Fibroblast of the aortic adventitia (primary cell): Measurements from ENCODE around the gene MKS1. TPM values are rescaled to one million over a fixed set of nuclear protein-coding genes. Genes with fewer than 3 reads are reported as not detected.

Experiments
- DNase-seq: peaks from one replicate; pipeline ENCODE4 v3.0.0-alpha.2; 2010; ENCODE audit warnings: low read depth
- H3K4me3 ChIP-seq: 2 replicates; pipeline ENCODE4 v1.5.1; 2011; ENCODE audit warnings: low read depth, mild to moderate bottlenecking, control low read depth, low read length, moderate library complexity
- CTCF ChIP-seq: IDR thresholded peaks from 2 replicates; pipeline ENCODE4 v1.5.1; 2011; ENCODE audit warnings: mild to moderate bottlenecking, low read length, control low read depth, inconsistent platforms; ENCODE audit not compliant: insufficient read depth
- total RNA-seq: library from RNA; depleted of rRNA; stranded (reverse); fragments of >200 nt; gene quantifications from 2 replicates; pipeline ENCODE4 v1.2.3, GENCODE V29; 2012; ENCODE audit warnings: low replicate concordance

The MKS1 gene
- total RNA-seq, 1 donor: 10.6 TPM

DNA sequence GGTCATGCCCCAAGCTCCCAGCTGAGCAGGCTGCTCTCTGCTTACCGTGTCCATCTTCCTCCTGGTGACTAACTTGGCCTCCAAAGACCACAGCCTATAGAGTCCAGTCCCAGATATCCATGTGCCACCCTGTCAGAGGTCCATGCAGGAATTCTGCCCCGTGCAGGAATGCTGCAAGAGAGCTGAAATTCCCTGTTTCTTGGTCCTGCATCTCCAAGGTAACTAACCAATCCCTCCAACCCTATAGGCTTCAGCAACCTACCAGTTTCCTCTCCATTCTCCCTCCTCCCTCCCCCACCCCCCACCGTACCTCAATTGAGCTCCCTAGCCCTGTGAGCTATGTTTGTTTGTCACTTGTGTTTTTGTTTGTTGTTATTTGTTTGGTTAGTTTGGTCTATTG, 9.6 kb upstream of the MKS1 start:
- DNase-seq: no peak
- H3K4me3 ChIP-seq: no peak overlapping the region
- TF ChIP-seq CTCF: no peak

DNA sequence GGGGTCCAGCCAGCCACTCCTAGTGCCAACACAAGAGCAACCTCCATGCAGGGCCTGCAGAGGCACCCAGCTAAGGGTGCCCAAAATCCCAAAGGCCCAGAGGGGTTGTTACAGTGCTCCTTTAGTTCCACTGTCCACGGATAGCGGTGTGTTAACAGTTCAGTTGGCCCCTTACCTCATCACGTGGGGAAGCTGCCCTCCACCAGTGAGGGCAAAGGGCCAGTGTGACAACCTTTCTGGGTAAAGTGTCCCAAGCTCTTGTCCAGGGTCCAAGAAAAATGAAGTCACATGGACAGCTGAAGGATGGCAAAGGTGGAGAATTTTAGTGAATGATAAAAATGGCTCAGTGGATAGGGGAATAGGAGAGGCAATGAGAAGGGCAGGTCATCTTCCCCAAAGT, 8.7 kb upstream of the MKS1 start:
- H3K4me3 ChIP-seq: no peak overlapping the region
- no peak for DNase-seq
- TF ChIP-seq CTCF: no peak

- no peak overlapping the region for H3K4me3 ChIP-seq
- TF ChIP-seq CTCF: no peak
- peak; percentile 53 for DNase-seq
Observed at GRCh38 chr17:58224315-58224714, 5.3 kb upstream of the MKS1 start.

DNA sequence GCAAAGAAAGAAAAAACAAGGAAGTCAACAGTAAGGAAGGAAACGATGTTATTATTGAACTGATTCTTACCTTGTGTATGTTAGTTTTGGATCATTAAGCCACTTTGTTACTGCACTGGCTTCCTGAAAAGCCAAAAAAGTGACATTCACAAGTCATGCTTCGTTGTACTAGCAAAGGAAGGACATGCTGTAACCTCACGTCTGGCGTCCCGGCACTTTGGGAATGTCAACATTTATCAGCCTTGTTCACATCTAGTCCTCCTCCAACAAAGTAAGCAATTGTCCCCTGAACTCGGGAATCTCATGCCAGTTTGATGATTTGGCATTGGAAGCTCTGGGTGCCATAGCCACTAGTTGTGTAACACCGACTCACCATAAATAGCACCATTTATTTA, 731 bp upstream of the MKS1 start:
- no peak overlapping the region for H3K4me3 ChIP-seq
- DNase-seq: no peak
- TF ChIP-seq CTCF: no peak

- no peak for TF ChIP-seq CTCF
- H3K4me3 ChIP-seq: no peak overlapping the region
- no peak for DNase-seq
Observed at GRCh38 chr17:58217766-58218165, 1.3 kb downstream of the MKS1 start.

- no peak for DNase-seq
- no peak for TF ChIP-seq CTCF
- no peak overlapping the region for H3K4me3 ChIP-seq
Observed at GRCh38 chr17:58215685-58216084, 3.4 kb downstream of the MKS1 start.

DNA sequence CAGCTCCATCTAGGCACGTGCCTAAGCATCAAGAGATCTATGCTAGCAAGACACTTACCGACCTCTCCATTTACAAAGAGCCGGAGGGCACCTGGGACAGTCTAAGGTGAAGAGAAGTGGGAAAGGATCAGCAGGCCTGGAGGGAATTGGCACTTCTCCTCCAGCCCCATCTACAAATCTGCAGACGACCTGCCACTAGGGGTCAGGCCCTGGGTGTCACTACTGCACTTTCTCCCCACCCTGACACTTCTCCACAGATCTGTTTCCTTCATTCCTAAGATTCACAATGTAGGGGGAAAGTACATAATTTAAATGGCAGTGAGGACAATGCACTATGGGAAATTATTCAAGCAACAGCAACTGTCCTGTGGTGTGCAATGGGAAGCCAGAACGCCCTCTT, 8.1 kb downstream of the MKS1 start:
- H3K4me3 ChIP-seq: no peak overlapping the region
- no peak for DNase-seq
- no peak for TF ChIP-seq CTCF
